Measurements from ENCODE around the gene DOCK6.

DOCK6 gene

DNA sequence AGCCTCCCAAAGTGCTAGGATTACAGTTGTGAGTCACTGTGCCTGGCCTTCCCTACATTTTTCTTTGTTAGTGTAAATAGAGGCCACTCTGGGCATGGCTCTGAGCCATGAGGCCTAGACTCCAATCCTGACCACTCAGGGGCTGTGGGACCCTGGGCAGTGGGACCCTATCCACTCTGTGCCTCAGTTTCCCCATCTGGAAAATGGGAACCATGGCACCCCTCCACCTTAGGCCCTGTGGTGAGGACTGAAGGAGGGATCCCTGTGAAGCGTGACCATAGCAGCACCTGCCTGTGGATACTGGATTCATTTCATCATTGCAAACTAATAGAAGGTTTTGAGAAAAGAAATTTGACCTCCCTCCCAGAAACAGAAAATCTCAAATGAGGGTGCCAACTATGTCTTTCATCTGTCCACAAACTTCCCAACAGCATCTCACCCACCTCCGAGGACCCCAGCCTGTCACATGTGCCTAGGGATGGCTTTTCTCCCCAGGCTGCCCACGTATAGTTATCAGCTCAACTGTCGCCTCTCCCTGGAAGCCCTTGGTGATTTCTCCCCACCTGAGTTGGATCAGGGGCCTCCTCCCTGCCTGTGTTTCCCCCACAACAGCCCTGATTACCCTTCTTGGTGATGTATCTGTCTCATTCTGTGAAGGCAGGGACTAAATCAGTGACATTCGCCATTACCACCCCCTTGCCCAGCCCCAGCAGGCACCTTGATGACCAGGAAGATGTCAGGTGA is 17.3 kb downstream of the DOCK6 start:
- peaks cover 0 to 28% (median 0%) of the 10 kb centered on the region in 11 experiments; a peak in 7 of 22 replicates for H3K27me3 ChIP-seq
- H3K4me1 ChIP-seq, result peaks cover 0 to 8% (median 0%) of the 10 kb centered on the region in 10 experiments; a peak in 2 of 20 replicates
- H3K36me3 ChIP-seq, result no peaks in the 10 kb centered on the region
- H4K20me1 ChIP-seq, result peaks cover 0 to 13% (median 0%) of the 10 kb centered on the region in 11 experiments; a peak in 4 of 22 replicates
- no peak overlapping the region for H3K4me2 ChIP-seq
- no peak overlapping the region for H3K27ac ChIP-seq
- H3K9ac ChIP-seq, result no peak overlapping the region
- H3K9me3 ChIP-seq (replicated peaks in 1 of 11), result peaks cover 0 to 1% (median 0%) of the 10 kb centered on the region in 11 experiments; a peak in 3 of 22 replicates
- TF ChIP-seq Cebpa-rat (IDR thresholded peaks at IDR 0.05), result no peak
- no peak overlapping the region for H3K4me3 ChIP-seq

DNA sequence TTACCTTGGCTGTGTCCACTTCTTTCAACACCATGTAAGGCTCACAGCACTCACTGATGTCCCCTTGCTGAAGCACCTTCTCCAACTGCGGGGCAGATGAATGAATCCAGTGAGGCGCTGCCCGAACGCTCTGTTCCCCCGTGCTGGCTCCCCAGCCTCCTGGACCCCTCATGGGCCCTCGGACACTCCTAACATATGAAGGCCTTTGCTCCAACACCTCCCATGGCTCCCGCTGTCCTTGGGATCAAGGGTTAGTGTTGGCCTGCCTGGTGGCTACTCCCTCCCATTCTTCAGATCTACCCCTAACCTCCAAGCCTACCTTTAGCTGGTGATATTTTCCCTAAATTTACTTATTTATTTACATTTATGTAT is 18.5 kb downstream of the DOCK6 start:
- H3K9me3 ChIP-seq (replicated peaks in 1 of 11), result peaks cover 5 to 14% (median 11%) of the 10 kb centered on the region in 11 experiments; a peak in 21 of 22 replicates
- H3K4me3 ChIP-seq, result no peak overlapping the region
- no peak overlapping the region for H3K9ac ChIP-seq
- peaks cover 0 to 8% (median 0%) of the 10 kb centered on the region in 10 experiments; a peak in 2 of 20 replicates for H3K4me1 ChIP-seq
- TF ChIP-seq Cebpa-rat (IDR thresholded peaks at IDR 0.05), result no peak
- H3K36me3 ChIP-seq, result no peaks in the 10 kb centered on the region; a peak in 1 of 22 replicates
- no peak overlapping the region for H3K27ac ChIP-seq
- H3K27me3 ChIP-seq, result peaks cover 0 to 28% (median 0%) of the 10 kb centered on the region in 11 experiments; a peak in 7 of 22 replicates
- peak overlapping the region in 5 of 11 experiments; percentile 9 to 48 (median 31); a peak in 6 of 22 replicates for H3K4me2 ChIP-seq
- peaks cover 0 to 13% (median 0%) of the 10 kb centered on the region in 11 experiments; a peak in 4 of 22 replicates for H4K20me1 ChIP-seq

DNA sequence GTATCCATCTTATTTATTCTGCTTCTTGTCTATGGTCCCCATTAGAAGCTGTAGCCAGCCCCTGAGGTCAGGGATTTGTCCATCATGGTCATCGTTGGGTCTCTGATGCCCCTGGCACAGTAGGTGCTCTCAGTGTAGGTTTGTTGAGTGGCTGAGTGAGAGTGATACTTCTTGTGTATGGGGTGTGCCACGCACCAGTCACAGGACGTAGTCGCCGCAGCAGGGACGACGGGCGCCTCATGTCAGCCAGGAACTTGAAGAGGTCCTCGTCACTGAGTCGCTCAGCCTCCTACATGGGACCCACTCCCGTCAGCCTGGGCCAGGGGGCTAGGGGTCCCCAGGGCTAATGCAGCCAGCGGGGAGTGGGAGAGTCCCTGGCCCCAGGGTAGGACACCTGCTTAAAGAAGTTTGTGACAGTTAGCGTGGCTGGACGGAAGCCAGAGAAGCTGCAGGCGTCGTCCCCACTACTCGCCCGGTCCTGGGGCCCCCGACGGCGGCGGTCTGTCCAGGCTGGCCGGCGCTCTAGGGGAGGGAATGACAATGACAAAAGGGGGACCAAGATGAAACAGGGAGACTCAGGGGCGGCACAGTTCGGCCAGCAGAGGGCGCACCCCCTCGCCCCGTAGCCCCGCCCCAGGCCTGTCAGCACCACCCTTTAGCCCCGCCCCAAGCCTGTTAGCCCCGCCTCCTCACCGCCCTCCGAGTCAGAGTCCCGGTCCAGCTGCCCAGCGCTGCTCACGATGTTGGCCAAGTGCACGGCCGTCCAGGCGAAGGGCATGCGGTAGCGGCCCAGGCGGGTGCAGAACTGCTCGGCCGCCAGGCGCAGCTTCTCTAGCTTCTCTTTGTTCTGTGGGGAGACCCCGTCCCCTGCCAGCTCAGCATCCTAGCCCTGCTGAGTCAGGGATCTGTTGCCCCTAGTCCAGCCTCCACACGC is 19.2 kb downstream of the DOCK6 start:
- Histone ChIP-seq H3K4me2 (peak overlapping the region in 7 of 11 experiments; percentile 5 to 48 (median 29); a peak in 7 of 22 replicates), H3K4me3 (no peak overlapping the region), H3K9ac (no peak overlapping the region)

DNA sequence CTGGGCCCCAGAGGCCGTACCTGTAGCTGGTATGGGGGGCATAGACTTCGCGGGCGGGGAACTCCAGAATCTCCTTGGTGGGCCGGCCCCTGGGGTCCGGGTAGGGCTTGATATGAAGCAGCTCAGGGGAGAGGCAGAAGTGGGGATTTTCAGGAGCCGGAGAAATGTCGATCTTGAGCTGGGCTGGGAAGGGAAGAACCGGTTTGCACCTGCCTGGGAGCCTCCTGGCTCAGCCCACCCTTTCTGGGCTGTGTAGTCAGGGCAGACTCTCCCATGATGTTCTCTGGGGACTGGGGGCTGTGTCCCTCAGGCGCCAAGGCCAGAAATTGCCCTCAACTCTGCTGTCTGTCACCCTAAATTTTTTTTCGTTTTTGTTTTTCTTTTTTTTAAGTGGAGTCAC is 20.3 kb downstream of the DOCK6 start:
- H3K4me2 ChIP-seq, result no peak overlapping the region
- H3K4me3 ChIP-seq, result no peak overlapping the region
- peaks cover 8 to 20% (median 17%) of the 10 kb centered on the region in 11 experiments; a peak in 21 of 22 replicates for H3K9me3 ChIP-seq (replicated peaks in 1 of 11)
- no peak overlapping the region for H3K27ac ChIP-seq
- H3K4me1 ChIP-seq, result peaks cover 0 to 8% (median 0%) of the 10 kb centered on the region in 10 experiments; a peak in 2 of 20 replicates
- H3K36me3 ChIP-seq, result no peaks in the 10 kb centered on the region; a peak in 1 of 22 replicates
- peaks cover 0 to 13% (median 0%) of the 10 kb centered on the region in 11 experiments; a peak in 3 of 22 replicates for H4K20me1 ChIP-seq
- TF ChIP-seq Cebpa-rat (IDR thresholded peaks at IDR 0.05), result no peak
- no peak overlapping the region for H3K9ac ChIP-seq
- peaks cover 0 to 28% (median 0%) of the 10 kb centered on the region in 11 experiments; a peak in 7 of 22 replicates for H3K27me3 ChIP-seq

More for the DNA sequence above, 19.2 kb downstream of the DOCK6 start:
- Histone ChIP-seq H4K20me1 (peaks cover 0 to 13% (median 0%) of the 10 kb centered on the region in 11 experiments; a peak in 3 of 22 replicates), H3K27me3 (peaks cover 0 to 28% (median 0%) of the 10 kb centered on the region in 11 experiments; a peak in 7 of 22 replicates), H3K27ac (no peak overlapping the region), H3K9me3 (replicated peaks in 1 of 11) (peaks cover 8 to 20% (median 17%) of the 10 kb centered on the region in 11 experiments; a peak in 21 of 22 replicates), H3K4me1 (peaks cover 0 to 8% (median 0%) of the 10 kb centered on the region in 10 experiments; a peak in 2 of 20 replicates), H3K36me3 (no peaks in the 10 kb centered on the region; a peak in 1 of 22 replicates)
- no peak for TF ChIP-seq Cebpa-rat (IDR thresholded peaks at IDR 0.05)

DNA sequence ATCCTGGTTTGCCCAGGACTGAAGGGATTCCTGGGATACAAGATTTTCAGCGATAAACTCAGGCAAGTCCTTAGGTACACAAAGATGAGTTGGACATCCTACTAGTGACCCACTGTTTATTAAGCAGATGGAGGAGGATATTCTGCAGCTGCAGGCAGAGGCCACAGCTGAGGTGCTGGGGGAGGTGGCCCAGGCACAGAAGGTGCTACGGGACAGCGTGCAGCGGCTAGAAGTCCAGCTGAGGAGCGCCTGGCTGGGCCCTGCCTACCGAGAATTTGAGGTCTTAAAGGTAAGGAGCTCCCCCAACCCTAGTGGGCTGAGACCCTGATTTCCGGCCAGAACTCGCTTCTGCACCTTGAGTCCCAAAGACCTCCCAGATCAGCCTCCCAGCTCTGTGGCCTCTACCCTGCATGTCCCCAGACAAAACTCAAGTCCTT is 22.3 kb downstream of the DOCK6 start:
- Histone ChIP-seq H3K27me3 (peaks cover 0 to 19% (median 0%) of the 10 kb centered on the region in 11 experiments; a peak in 7 of 22 replicates), H3K9ac (no peak overlapping the region), H3K4me2 (no peak overlapping the region), H3K27ac (no peak overlapping the region), H3K9me3 (replicated peaks in 1 of 11) (peaks cover 8 to 20% (median 17%) of the 10 kb centered on the region in 11 experiments; a peak in 21 of 22 replicates), H3K4me1 (peaks cover 0 to 8% (median 0%) of the 10 kb centered on the region in 10 experiments; a peak in 2 of 20 replicates), H3K36me3 (no peaks in the 10 kb centered on the region; a peak in 1 of 22 replicates), H4K20me1 (peaks cover 0 to 11% (median 0%) of the 10 kb centered on the region in 11 experiments; a peak in 4 of 22 replicates), H3K4me3 (no peak overlapping the region)
- TF ChIP-seq Cebpa-rat (IDR thresholded peaks at IDR 0.05), result no peak

DNA sequence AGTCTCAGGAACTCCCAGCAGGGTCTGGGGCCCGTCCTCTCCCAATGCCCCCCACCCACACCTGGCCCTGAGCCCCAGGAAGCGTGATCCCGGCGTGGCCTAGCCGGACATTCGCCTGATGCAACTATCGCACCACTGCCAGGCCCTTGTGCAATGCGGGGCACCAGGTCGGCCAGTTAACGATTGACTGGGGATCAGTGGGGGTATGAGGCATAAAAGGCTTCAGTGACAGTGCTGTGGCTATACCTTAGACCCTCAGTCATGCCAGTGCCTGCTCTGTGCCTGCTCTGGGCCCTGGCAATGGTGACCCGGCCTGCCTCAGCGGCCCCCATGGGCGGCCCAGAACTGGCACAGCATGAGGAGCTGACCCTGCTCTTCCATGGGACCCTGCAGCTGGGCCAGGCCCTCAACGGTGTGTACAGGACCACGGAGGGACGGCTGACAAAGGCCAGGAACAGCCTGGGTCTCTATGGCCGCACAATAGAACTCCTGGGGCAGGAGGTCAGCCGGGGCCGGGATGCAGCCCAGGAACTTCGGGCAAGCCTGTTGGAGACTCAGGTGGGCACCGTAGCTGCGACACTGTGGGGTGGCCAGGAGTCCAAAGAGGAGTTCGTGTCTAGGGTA is 22.8 kb downstream of the DOCK6 start, which contains the start of gene ANGPTL8:
ANGPTL8 (plus strand) TSS at position 243 of the 624 bp plus-strand sequence; CDS start at position 262, 19 bp downstream.
- H3K9ac ChIP-seq, result no peak within 1 kb of the TSS
- H4K20me1 ChIP-seq, result peaks cover 0 to 11% (median 0%) of the 10 kb centered on the region in 11 experiments; a peak in 4 of 22 replicates
- H3K4me1 ChIP-seq, result peaks cover 0 to 8% (median 0%) of the 10 kb centered on the region in 10 experiments; a peak in 2 of 20 replicates
- H3K27me3 ChIP-seq, result peaks cover 0 to 19% (median 0%) of the 10 kb centered on the region in 11 experiments; a peak in 7 of 22 replicates
- H3K36me3 ChIP-seq, result no peaks in the 10 kb centered on the region; a peak in 1 of 22 replicates
- no peak within 1 kb of the TSS for H3K4me2 ChIP-seq
- H3K27ac ChIP-seq, result no peak within 1 kb of the TSS
- peaks cover 8 to 20% (median 17%) of the 10 kb centered on the region in 11 experiments; a peak in 21 of 22 replicates for H3K9me3 ChIP-seq (replicated peaks in 1 of 11)
- no peak within 1 kb of the TSS for H3K4me3 ChIP-seq
- TF ChIP-seq Cebpa-rat (IDR thresholded peaks at IDR 0.05), result no peak

DNA sequence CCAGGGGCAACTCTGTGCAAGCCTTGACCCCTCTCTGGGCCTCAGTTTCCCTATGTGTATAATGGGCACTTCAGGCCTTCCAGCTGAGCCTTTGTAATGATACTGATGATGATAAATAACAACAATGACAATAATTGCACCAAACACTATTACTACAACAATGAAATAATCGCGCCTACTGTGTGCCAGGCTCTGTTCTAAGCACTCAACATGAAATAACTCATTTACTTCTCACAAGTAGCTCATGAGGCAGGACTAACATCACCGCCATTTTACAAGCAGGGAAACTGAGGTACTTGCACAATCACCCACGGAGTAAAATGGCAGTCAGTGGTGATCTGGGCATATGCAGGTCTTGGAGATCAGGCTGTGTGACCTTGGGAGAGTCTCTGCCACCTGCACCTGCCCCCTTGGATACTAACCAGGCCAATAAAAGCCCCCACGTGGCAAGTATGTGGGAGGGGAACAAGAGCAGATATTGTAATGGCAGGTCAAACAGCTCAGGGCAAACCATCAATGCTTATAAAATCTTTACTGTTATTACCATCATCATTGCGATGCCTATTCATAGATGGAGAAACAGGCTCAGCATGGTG is 23.4 kb downstream of the DOCK6 start:
- no peak overlapping the region for H3K9ac ChIP-seq
- H3K4me1 ChIP-seq, result peaks cover 0 to 8% (median 0%) of the 10 kb centered on the region in 10 experiments; a peak in 2 of 20 replicates
- no peak overlapping the region for H3K4me3 ChIP-seq
- H3K27me3 ChIP-seq, result peaks cover 0 to 18% (median 0%) of the 10 kb centered on the region in 11 experiments; a peak in 7 of 22 replicates
- H3K27ac ChIP-seq, result no peak overlapping the region
- TF ChIP-seq Cebpa-rat (IDR thresholded peaks at IDR 0.05), result no peak
- no peak overlapping the region for H3K4me2 ChIP-seq
- H3K9me3 ChIP-seq (replicated peaks in 1 of 11), result peaks cover 8 to 20% (median 17%) of the 10 kb centered on the region in 11 experiments; a peak in 21 of 22 replicates
- no peaks in the 10 kb centered on the region; a peak in 1 of 22 replicates for H3K36me3 ChIP-seq
- H4K20me1 ChIP-seq, result peaks cover 0 to 11% (median 0%) of the 10 kb centered on the region in 11 experiments; a peak in 4 of 22 replicates
